ENCODE results near the gene PCGF1. TPM values are rescaled to one million over a fixed set of nuclear protein-coding genes. Genes with fewer than 3 reads are reported as not detected.
A peak's percentile ranks its signal among the peaks of the same experiment; 100 is the strongest.

The PCGF1 gene
- total and polyA plus RNA-seq, 2 of the 13 experiments (the other 11 are each of a cell fraction or from before 2014, with no cell fraction given), result 20.4 to 22.6 TPM

DNA sequence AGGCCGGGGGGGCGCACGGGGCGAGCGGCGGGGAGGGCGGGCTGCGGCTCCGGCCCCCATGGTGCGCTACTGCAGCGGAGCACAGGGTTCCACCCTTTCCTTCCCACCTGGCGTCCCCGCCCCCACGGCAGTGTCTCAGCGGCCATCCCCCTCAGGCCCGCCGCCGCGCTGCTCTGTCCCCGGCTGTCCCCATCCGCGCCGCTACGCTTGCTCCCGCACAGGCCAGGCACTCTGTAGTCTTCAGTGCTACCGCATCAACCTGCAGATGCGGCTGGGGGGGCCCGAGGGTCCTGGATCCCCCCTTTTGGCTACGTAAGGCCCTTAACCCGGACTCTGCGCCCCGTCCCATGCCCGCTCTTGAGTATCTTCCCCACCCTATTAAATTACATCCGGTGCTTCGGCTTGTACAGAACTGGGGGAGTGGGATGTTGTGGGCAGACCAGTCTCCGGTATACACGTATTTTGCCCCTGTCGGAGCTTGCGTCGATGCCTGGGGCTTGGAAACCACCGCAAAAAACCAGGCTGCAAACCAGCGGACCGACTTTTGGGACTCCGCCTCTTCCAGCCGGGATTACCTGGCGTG, 49.9 kb downstream of the PCGF1 start (continued):
- TF ChIP-seq, protein P1, sequence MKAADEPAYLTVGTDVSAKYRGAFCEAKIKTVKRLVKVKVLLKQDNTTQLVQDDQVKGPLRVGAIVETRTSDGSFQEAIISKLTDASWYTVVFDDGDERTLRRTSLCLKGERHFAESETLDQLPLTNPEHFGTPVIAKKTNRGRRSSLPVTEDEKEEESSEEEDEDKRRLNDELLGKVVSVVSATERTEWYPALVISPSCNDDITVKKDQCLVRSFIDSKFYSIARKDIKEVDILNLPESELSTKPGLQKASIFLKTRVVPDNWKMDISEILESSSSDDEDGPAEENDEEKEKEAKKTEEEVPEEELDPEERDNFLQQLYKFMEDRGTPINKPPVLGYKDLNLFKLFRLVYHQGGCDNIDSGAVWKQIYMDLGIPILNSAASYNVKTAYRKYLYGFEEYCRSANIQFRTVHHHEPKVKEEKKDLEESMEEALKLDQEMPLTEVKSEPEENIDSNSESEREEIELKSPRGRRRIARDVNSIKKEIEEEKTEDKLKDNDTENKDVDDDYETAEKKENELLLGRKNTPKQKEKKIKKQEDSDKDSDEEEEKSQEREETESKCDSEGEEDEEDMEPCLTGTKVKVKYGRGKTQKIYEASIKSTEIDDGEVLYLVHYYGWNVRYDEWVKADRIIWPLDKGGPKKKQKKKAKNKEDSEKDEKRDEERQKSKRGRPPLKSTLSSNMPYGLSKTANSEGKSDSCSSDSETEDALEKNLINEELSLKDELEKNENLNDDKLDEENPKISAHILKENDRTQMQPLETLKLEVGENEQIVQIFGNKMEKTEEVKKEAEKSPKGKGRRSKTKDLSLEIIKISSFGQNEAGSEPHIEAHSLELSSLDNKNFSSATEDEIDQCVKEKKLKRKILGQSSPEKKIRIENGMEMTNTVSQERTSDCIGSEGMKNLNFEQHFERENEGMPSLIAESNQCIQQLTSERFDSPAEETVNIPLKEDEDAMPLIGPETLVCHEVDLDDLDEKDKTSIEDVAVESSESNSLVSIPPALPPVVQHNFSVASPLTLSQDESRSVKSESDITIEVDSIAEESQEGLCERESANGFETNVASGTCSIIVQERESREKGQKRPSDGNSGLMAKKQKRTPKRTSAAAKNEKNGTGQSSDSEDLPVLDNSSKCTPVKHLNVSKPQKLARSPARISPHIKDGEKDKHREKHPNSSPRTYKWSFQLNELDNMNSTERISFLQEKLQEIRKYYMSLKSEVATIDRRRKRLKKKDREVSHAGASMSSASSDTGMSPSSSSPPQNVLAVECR (CRISPR knock-in tag; IDR thresholded peaks at IDR 0.05; ENCODE audit: borderline replicate concordance), result peak; percentile 88
- peak; percentile 94 for TF ChIP-seq POLR2AphosphoS5 (IDR thresholded peaks at IDR 0.05; ENCODE audit: low read depth, low read length)
- TF ChIP-seq ZNF383 (CRISPR knock-in tag; IDR thresholded peaks at IDR 0.05; ENCODE audit: borderline replicate concordance), result no peak
- TF ChIP-seq DMAP1 (CRISPR knock-in tag; IDR thresholded peaks at IDR 0.05), result peak; percentile 84; the same call in 1 of the 2 replicates
- peak; percentile 78; the same call in 1 of the 2 replicates for TF ChIP-seq NCOA1 (CRISPR knock-in tag; IDR thresholded peaks at IDR 0.05)
- peak; percentile 88 for TF ChIP-seq ZNF552 (CRISPR knock-in tag; IDR thresholded peaks at IDR 0.05; ENCODE audit: borderline replicate concordance)
- peak; percentile 40; the same call in 1 of the 2 replicates for TF ChIP-seq RXRB (CRISPR knock-in tag; IDR thresholded peaks at IDR 0.05; ENCODE audit: borderline replicate concordance)
- TF ChIP-seq IRF2 (CRISPR knock-in tag; IDR thresholded peaks at IDR 0.05), result no peak
- TF ChIP-seq AKAP8 (CRISPR knock-in tag; IDR thresholded peaks at IDR 0.05), result no peak; the same call in 1 of the 2 replicates
- 0 out of 2 replicates have a peak, but pooled peaks have one; percentile 46 for TF ChIP-seq ESRRA (CRISPR knock-in tag; IDR thresholded peaks at IDR 0.05; ENCODE audit: low read depth)
- peak; percentile 75 for TF ChIP-seq SALL2 (CRISPR knock-in tag; IDR thresholded peaks at IDR 0.05)
- TF ChIP-seq, protein P2, sequence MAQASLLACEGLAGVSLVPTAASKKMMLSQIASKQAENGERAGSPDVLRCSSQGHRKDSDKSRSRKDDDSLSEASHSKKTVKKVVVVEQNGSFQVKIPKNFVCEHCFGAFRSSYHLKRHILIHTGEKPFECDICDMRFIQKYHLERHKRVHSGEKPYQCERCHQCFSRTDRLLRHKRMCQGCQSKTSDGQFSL (CRISPR knock-in tag; IDR thresholded peaks at IDR 0.05), result peak; percentile 81
- TF ChIP-seq, protein P3, sequence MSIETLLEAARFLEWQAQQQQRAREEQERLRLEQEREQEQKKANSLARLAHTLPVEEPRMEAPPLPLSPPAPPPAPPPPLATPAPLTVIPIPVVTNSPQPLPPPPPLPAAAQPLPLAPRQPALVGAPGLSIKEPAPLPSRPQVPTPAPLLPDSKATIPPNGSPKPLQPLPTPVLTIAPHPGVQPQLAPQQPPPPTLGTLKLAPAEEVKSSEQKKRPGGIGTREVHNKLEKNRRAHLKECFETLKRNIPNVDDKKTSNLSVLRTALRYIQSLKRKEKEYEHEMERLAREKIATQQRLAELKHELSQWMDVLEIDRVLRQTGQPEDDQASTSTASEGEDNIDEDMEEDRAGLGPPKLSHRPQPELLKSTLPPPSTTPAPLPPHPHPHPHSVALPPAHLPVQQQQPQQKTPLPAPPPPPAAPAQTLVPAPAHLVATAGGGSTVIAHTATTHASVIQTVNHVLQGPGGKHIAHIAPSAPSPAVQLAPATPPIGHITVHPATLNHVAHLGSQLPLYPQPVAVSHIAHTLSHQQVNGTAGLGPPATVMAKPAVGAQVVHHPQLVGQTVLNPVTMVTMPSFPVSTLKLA (IDR thresholded peaks at IDR 0.05), result no peak
- 0 out of 2 replicates have a peak, but pooled peaks have one; percentile 45 for TF ChIP-seq ZNF678 (CRISPR knock-in tag; IDR thresholded peaks at IDR 0.05)
- no peak for TF ChIP-seq ZNF562 (CRISPR knock-in tag; IDR thresholded peaks at IDR 0.05; ENCODE audit: borderline replicate concordance)
- TF ChIP-seq ZZZ3 (CRISPR knock-in tag; IDR thresholded peaks at IDR 0.05; ENCODE audit: borderline replicate concordance), result peak; percentile 9; the same call in 1 of the 2 replicates
- TF ChIP-seq, protein P4, sequence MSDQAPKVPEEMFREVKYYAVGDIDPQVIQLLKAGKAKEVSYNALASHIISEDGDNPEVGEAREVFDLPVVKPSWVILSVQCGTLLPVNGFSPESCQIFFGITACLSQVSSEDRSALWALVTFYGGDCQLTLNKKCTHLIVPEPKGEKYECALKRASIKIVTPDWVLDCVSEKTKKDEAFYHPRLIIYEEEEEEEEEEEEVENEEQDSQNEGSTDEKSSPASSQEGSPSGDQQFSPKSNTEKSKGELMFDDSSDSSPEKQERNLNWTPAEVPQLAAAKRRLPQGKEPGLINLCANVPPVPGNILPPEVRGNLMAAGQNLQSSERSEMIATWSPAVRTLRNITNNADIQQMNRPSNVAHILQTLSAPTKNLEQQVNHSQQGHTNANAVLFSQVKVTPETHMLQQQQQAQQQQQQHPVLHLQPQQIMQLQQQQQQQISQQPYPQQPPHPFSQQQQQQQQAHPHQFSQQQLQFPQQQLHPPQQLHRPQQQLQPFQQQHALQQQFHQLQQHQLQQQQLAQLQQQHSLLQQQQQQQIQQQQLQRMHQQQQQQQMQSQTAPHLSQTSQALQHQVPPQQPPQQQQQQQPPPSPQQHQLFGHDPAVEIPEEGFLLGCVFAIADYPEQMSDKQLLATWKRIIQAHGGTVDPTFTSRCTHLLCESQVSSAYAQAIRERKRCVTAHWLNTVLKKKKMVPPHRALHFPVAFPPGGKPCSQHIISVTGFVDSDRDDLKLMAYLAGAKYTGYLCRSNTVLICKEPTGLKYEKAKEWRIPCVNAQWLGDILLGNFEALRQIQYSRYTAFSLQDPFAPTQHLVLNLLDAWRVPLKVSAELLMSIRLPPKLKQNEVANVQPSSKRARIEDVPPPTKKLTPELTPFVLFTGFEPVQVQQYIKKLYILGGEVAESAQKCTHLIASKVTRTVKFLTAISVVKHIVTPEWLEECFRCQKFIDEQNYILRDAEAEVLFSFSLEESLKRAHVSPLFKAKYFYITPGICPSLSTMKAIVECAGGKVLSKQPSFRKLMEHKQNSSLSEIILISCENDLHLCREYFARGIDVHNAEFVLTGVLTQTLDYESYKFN (CRISPR knock-in tag; conservative IDR thresholded peaks at IDR 0.05), result peak; percentile 56; the same call in 1 of the 2 replicates
- TF ChIP-seq ZNF451 (CRISPR knock-in tag; IDR thresholded peaks at IDR 0.05), result peak; percentile 38; the same call in 1 of the 2 replicates
- TF ChIP-seq KDM5A (IDR thresholded peaks at IDR 0.05; ENCODE audit: borderline replicate concordance, low read length), result peak; percentile 82
- TF ChIP-seq TOE1 (CRISPR knock-in tag; IDR thresholded peaks at IDR 0.05), result no peak
- 0 out of 2 replicates have a peak, but pooled peaks have one; percentile 2 for TF ChIP-seq ZNF292 (CRISPR knock-in tag; IDR thresholded peaks at IDR 0.05; ENCODE audit: borderline replicate concordance, low read depth)
